GM12875 (cell line): Measurements from ENCODE around the gene PDLIM1.

Source experiments
- H3K4me3 ChIP-seq: one replicate; pipeline ENCODE4 v1.5.1; 2011; ENCODE audit warnings: low read depth, low read length, control low read depth
- TF ChIP-seq, protein P1 (sequence below): IDR thresholded peaks from 2 replicates; pipeline ENCODE4 v1.5.1; 2011; ENCODE audit warnings: low read depth, mild to moderate bottlenecking, control low read depth, inconsistent platforms, low read length, moderate library complexity, borderline replicate concordance; ENCODE audit not compliant: insufficient read depth

PDLIM1 gene

GRCh38 chr10:95300022-95300539, 9.3 kb upstream of the PDLIM1 start:
- no peak overlapping the region for H3K4me3 ChIP-seq
- TF ChIP-seq, protein P1, sequence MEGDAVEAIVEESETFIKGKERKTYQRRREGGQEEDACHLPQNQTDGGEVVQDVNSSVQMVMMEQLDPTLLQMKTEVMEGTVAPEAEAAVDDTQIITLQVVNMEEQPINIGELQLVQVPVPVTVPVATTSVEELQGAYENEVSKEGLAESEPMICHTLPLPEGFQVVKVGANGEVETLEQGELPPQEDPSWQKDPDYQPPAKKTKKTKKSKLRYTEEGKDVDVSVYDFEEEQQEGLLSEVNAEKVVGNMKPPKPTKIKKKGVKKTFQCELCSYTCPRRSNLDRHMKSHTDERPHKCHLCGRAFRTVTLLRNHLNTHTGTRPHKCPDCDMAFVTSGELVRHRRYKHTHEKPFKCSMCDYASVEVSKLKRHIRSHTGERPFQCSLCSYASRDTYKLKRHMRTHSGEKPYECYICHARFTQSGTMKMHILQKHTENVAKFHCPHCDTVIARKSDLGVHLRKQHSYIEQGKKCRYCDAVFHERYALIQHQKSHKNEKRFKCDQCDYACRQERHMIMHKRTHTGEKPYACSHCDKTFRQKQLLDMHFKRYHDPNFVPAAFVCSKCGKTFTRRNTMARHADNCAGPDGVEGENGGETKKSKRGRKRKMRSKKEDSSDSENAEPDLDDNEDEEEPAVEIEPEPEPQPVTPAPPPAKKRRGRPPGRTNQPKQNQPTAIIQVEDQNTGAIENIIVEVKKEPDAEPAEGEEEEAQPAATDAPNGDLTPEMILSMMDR: no peak

- no peak overlapping the region for H3K4me3 ChIP-seq
- TF ChIP-seq, protein P1: no peak
Measured at GRCh38 chr10:95297402-95297801, 6.6 kb upstream of the PDLIM1 start.

GRCh38 chr10:95296764-95297163, 6.0 kb upstream of the PDLIM1 start:
- TF ChIP-seq, protein P1: no peak
- H3K4me3 ChIP-seq: no peak overlapping the region

- peak overlapping the region; percentile 47 for H3K4me3 ChIP-seq
- TF ChIP-seq, protein P1: no peak
Measured at GRCh38 chr10:95295031-95295755, 4.4 kb upstream of the PDLIM1 start.

- peak overlapping the region; percentile 17 for H3K4me3 ChIP-seq
- TF ChIP-seq, protein P1: no peak
Measured at GRCh38 chr10:95293631-95294030, 2.8 kb upstream of the PDLIM1 start.

GRCh38 chr10:95291365-95292039, 699 bp upstream of the PDLIM1 start:
- TF ChIP-seq, protein P1: no peak
- H3K4me3 ChIP-seq: peak overlapping the region; percentile 67
